Keratinocyte (primary cell): ENCODE measurements around the gene OFD1. TPM values are rescaled to one million over a fixed set of nuclear protein-coding genes. Genes with fewer than 3 reads are reported as not detected.

Source experiments
- DNase-seq: peaks from one replicate; pipeline ENCODE4 v3.0.0-alpha.2; 2011; ENCODE audit warnings: low read depth, missing footprints, low spot score
- FAIRE-seq: peaks from 2 replicates; lab custom pipeline; 2011; peaks lifted over from hg19 to GRCh38; lab: Jason Lieb, UNC
- H2AFZ ChIP-seq: 2 replicates; pipeline ENCODE4 v1.6.0; 2012; ENCODE audit warnings: low read length, control low read depth, inconsistent platforms; ENCODE audit not compliant: control insufficient read depth
- H3K27ac ChIP-seq: 2 replicates; pipeline ENCODE4 v1.5.1; 2011; ENCODE audit warnings: low read length; ENCODE audit not compliant: control insufficient read depth, insufficient read depth
- H3K27me3 ChIP-seq: 3 replicates; pipeline ENCODE4 v1.6.0; 2011; ENCODE audit warnings: low read length; ENCODE audit not compliant: control insufficient read depth, insufficient read depth; ENCODE audit errors: extremely low read depth
- H3K36me3 ChIP-seq, 2 experiments: 2 replicates in 1 of 2; 3 replicates in 1 of 2; pipeline ENCODE4 v1.5.1; 2011; ENCODE audit warnings: low read length in 2 of 2, mild to moderate bottlenecking in 1 of 2; ENCODE audit not compliant: control insufficient read depth in 2 of 2, insufficient read depth in 2 of 2; ENCODE audit errors: extremely low read depth in 1 of 2
- H3K4me1 ChIP-seq: 3 replicates; pipeline ENCODE4 v1.5.1; 2011; ENCODE audit warnings: low read length; ENCODE audit not compliant: control insufficient read depth, insufficient read depth; ENCODE audit errors: extremely low read depth
- H3K4me2 ChIP-seq: 3 replicates; pipeline ENCODE4 v1.6.0; 2011; ENCODE audit warnings: low read depth, low read length; ENCODE audit not compliant: control insufficient read depth, insufficient read depth; ENCODE audit errors: extremely low read depth
- H3K4me3 ChIP-seq, 3 experiments: fragments of 200-600 bp in 1 of 3; sonication (generic) in 1 of 3; 2 replicates in 2 of 3; 3 replicates in 1 of 3; pipeline ENCODE4 v1.5.1; 2011 to 2016; ENCODE audit warnings: low read length in 3 of 3, mild to moderate bottlenecking in 3 of 3, control low read depth in 2 of 3, inconsistent platforms in 1 of 3, low read depth in 1 of 3, mixed read lengths in 1 of 3, mixed run types in 1 of 3, moderate library complexity in 1 of 3; ENCODE audit not compliant: control insufficient read depth in 2 of 3, insufficient read depth in 2 of 3; ENCODE audit errors: extremely low read depth in 1 of 3
- H3K79me2 ChIP-seq: 2 replicates; pipeline ENCODE4 v1.6.0; 2012; ENCODE audit warnings: low read length; ENCODE audit not compliant: control insufficient read depth, insufficient read depth
- H3K9ac ChIP-seq: 3 replicates; pipeline ENCODE4 v1.6.0; 2011; ENCODE audit warnings: low read length; ENCODE audit not compliant: control insufficient read depth, insufficient read depth; ENCODE audit errors: extremely low read depth
- H3K9me1 ChIP-seq: 3 replicates; pipeline ENCODE4 v1.6.0; 2011; ENCODE audit warnings: low read length; ENCODE audit not compliant: control insufficient read depth, insufficient read depth; ENCODE audit errors: extremely low read depth
- H3K9me3 ChIP-seq: 2 replicates; pipeline ENCODE4 v1.5.1; 2012; ENCODE audit warnings: low read depth, low read length; ENCODE audit not compliant: control insufficient read depth
- H4K20me1 ChIP-seq: 3 replicates; pipeline ENCODE4 v1.6.0; 2011; ENCODE audit warnings: low read length; ENCODE audit not compliant: control insufficient read depth, insufficient read depth; ENCODE audit errors: extremely low read depth
- EZH2 ChIP-seq: IDR thresholded peaks from one replicate; pipeline ENCODE4 v1.6.1; 2012; ENCODE audit warnings: inconsistent platforms, mild to moderate bottlenecking, low read length, moderate library complexity
- dilution Hi-C: fragments of 300-500 bp; cut with MboI; formaldehyde crosslinking; loops from one replicate; pipeline ENCODE4 v1.7.0; 2020; ENCODE audit warnings: low sequenced_read_pairs; ENCODE audit not compliant: extremely low pct_ligation_motif_present
- polyA plus RNA-seq, 5 experiments: library from polyadenylated mRNA; depleted of rRNA in 3 of 5; stranded (reverse) in 3 of 5; stranded (forward) in 1 of 5; unstranded in 1 of 5; fragments of >200 nt; gene quantifications; 1 replicate in 1 of 5; 2 replicates in 3 of 5; 3 replicates in 1 of 5; pipeline versions ENCODE4 v1.2.1 to v1.2.3, GENCODE V29; 2011 to 2012; ENCODE audit warnings: missing spikeins in 2 of 5, low read depth in 1 of 5, low replicate concordance in 1 of 5
- TF ChIP-seq, protein P1 (sequence below), 3 experiments: IDR thresholded peaks in 1 of 3; conservative IDR thresholded peaks in 1 of 3; optimal IDR thresholded peaks in 1 of 3; 2 replicates in 2 of 3; 3 replicates in 1 of 3; pipeline versions ENCODE3 to v1.5.1; 2011; ENCODE audit warnings: low read length in 3 of 3, mild to moderate bottlenecking in 3 of 3, moderate library complexity in 2 of 3, control low read depth in 1 of 3, inconsistent platforms in 1 of 3; ENCODE audit not compliant: insufficient read depth in 2 of 3; ENCODE audit errors: extremely low read depth in 1 of 3

The OFD1 gene
- polyA plus RNA-seq, 1 donor (not counting 4 experiments of a cell fraction or from before 2014, with no cell fraction given): 18.3 TPM

GRCh38 chrX:13748486-13748885 is 13.9 kb downstream of the OFD1 start:
- DNase-seq: no peak
- FAIRE-seq: no peak
- peaks cover 12% of the 10 kb centered on the region for H3K4me1 ChIP-seq
- H3K4me2 ChIP-seq: no peak overlapping the region
- no peaks in the 10 kb centered on the region for H3K9me3 ChIP-seq
- H3K79me2 ChIP-seq: no peaks in the 10 kb centered on the region
- no peak overlapping the region for H3K9ac ChIP-seq
- H3K9me1 ChIP-seq: no peaks in the 10 kb centered on the region
- H3K4me3 ChIP-seq: no peak overlapping the region
- peaks cover 4 to 8% of the 10 kb centered on the region in 2 experiments for H3K36me3 ChIP-seq
- no peak overlapping the region for H3K27ac ChIP-seq
- no peaks in the 10 kb centered on the region for H4K20me1 ChIP-seq
- H3K27me3 ChIP-seq: no peaks in the 10 kb centered on the region
- TF ChIP-seq, protein P1, sequence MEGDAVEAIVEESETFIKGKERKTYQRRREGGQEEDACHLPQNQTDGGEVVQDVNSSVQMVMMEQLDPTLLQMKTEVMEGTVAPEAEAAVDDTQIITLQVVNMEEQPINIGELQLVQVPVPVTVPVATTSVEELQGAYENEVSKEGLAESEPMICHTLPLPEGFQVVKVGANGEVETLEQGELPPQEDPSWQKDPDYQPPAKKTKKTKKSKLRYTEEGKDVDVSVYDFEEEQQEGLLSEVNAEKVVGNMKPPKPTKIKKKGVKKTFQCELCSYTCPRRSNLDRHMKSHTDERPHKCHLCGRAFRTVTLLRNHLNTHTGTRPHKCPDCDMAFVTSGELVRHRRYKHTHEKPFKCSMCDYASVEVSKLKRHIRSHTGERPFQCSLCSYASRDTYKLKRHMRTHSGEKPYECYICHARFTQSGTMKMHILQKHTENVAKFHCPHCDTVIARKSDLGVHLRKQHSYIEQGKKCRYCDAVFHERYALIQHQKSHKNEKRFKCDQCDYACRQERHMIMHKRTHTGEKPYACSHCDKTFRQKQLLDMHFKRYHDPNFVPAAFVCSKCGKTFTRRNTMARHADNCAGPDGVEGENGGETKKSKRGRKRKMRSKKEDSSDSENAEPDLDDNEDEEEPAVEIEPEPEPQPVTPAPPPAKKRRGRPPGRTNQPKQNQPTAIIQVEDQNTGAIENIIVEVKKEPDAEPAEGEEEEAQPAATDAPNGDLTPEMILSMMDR (optimal IDR thresholded peaks at IDR 0.05 in 1 of 3, IDR thresholded peaks at IDR 0.05 in 1 of 3, conservative IDR thresholded peaks at IDR 0.05 in 1 of 3; ENCODE audit: extremely low read depth in 1 of 3, insufficient read depth in 2 of 3, low read length in 3 of 3): no peak
- TF ChIP-seq EZH2: no peak
- dilution Hi-C loops: no loop called here
- H2AFZ ChIP-seq: no peak overlapping the region

DNA sequence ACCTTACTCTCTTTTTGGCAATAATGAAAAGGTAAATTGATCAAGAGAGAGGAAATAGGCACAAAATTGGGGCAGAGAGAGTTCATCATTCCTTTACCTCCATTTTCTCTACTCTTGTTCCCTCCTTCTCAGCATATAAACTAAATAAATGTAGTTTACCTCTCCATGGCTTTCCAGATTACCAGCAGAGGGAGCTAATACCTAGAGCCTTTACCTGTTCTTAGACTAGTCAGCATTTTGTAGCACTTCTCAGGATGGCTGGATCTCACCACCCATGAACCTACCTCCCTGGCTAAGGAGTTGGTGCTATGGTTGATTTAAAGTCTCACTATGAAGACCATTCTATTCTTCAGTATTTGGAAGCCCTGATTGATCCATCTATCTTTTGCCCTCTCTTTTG is 15.7 kb downstream of the OFD1 start:
- Histone ChIP-seq H3K9me1 (no peaks in the 10 kb centered on the region), H4K20me1 (no peaks in the 10 kb centered on the region), H2AFZ (no peak overlapping the region), H3K4me1 (peaks cover 12% of the 10 kb centered on the region), H3K27ac (no peak overlapping the region), H3K79me2 (no peaks in the 10 kb centered on the region), H3K27me3 (no peaks in the 10 kb centered on the region), H3K9ac (no peak overlapping the region), H3K9me3 (no peaks in the 10 kb centered on the region), H3K4me3 (no peak overlapping the region), H3K36me3 (peaks cover 4 to 10% of the 10 kb centered on the region in 2 experiments), H3K4me2 (no peak overlapping the region)
- dilution Hi-C loops: no loop called here
- no peak for TF ChIP-seq EZH2
- TF ChIP-seq, protein P1 (optimal IDR thresholded peaks at IDR 0.05 in 1 of 3, IDR thresholded peaks at IDR 0.05 in 1 of 3, conservative IDR thresholded peaks at IDR 0.05 in 1 of 3; ENCODE audit: extremely low read depth in 1 of 3, insufficient read depth in 2 of 3, low read length in 3 of 3): peak; percentile 29 to 76 (median 71)
- DNase-seq (no peak), FAIRE-seq (peak; percentile 86)
